ENCODE data around the gene MARS1. TPM values are rescaled to one million over a fixed set of nuclear protein-coding genes. Genes with fewer than 3 reads are reported as not detected.

MARS1 gene
- total and polyA plus RNA-seq, 2 donors = 55.1 to 59.9 TPM

- no peak overlapping the region for H3K4me3 ChIP-seq (ENCODE audit: low read depth, low read length)
- DNase-seq (ENCODE audit: extremely low spot score) = no peak
- WGBS = 74% methylated on average over 3 of the region's 3 CpGs
- no peaks in the 10 kb centered on the region for H3K36me3 ChIP-seq (ENCODE audit: insufficient read depth)
- H3K27ac ChIP-seq (ENCODE audit: low read depth) = no peak overlapping the region
- H3K4me1 ChIP-seq (ENCODE audit: insufficient read depth) = no peaks in the 10 kb centered on the region
Measured at GRCh38 chr12:57472391-57472790, 15.5 kb upstream of the MARS1 start.

- Histone ChIP-seq H3K36me3 (ENCODE audit: insufficient read depth) (no peaks in the 10 kb centered on the region), H3K4me1 (ENCODE audit: insufficient read depth) (no peaks in the 10 kb centered on the region), H3K4me3 (ENCODE audit: low read depth, low read length) (no peak overlapping the region), H3K27ac (ENCODE audit: low read depth) (no peak overlapping the region)
- no peak for DNase-seq (ENCODE audit: extremely low spot score)
- 45% methylated on average over 3 of the region's 3 CpGs for WGBS
Measured at GRCh38 chr12:57473392-57473791, 14.5 kb upstream of the MARS1 start.

GRCh38 chr12:57473886-57474285 lies 14.0 kb upstream of the MARS1 start:
- DNase-seq (ENCODE audit: extremely low spot score) = no peak
- no peaks in the 10 kb centered on the region for H3K4me1 ChIP-seq (ENCODE audit: insufficient read depth)
- no peak overlapping the region for H3K4me3 ChIP-seq (ENCODE audit: low read depth, low read length)
- H3K36me3 ChIP-seq (ENCODE audit: insufficient read depth) = no peaks in the 10 kb centered on the region
- H3K27ac ChIP-seq (ENCODE audit: low read depth) = no peak overlapping the region
- 88% methylated on average over 5 of the region's 5 CpGs for WGBS

- Histone ChIP-seq H3K4me1 (ENCODE audit: insufficient read depth) (no peaks in the 10 kb centered on the region), H3K4me3 (ENCODE audit: low read depth, low read length) (no peak overlapping the region), H3K36me3 (ENCODE audit: insufficient read depth) (no peaks in the 10 kb centered on the region), H3K27ac (ENCODE audit: low read depth) (no peak overlapping the region)
- 63% methylated on average over 8 of the region's 8 CpGs for WGBS
- DNase-seq (ENCODE audit: extremely low spot score) = no peak
Measured at GRCh38 chr12:57474430-57474829, 13.4 kb upstream of the MARS1 start.

- no peak overlapping the region for H3K4me3 ChIP-seq (ENCODE audit: low read depth, low read length)
- no peaks in the 10 kb centered on the region for H3K36me3 ChIP-seq (ENCODE audit: insufficient read depth)
- no peak for DNase-seq (ENCODE audit: extremely low spot score)
- no peak overlapping the region for H3K27ac ChIP-seq (ENCODE audit: low read depth)
- no peaks in the 10 kb centered on the region for H3K4me1 ChIP-seq (ENCODE audit: insufficient read depth)
- 62% methylated on average over 7 of the region's 7 CpGs for WGBS
Measured at GRCh38 chr12:57474862-57475261, 13.0 kb upstream of the MARS1 start.

GRCh38 chr12:57475271-57476161 lies 12.4 kb upstream of the MARS1 start:
- H3K36me3 ChIP-seq (ENCODE audit: insufficient read depth) = no peaks in the 10 kb centered on the region
- no peaks in the 10 kb centered on the region for H3K4me1 ChIP-seq (ENCODE audit: insufficient read depth)
- 10% methylated on average over 84 of the region's 84 CpGs for WGBS
- H3K27ac ChIP-seq (ENCODE audit: low read depth) = no peak overlapping the region
- DNase-seq (ENCODE audit: extremely low spot score) = no peak
- peak overlapping the region; percentile 8 for H3K4me3 ChIP-seq (ENCODE audit: low read depth, low read length)

GRCh38 chr12:57476162-57476992 lies 11.5 kb upstream of the MARS1 start:
- Histone ChIP-seq H3K36me3 (ENCODE audit: insufficient read depth) (no peaks in the 10 kb centered on the region), H3K27ac (ENCODE audit: low read depth) (no peak overlapping the region), H3K4me1 (ENCODE audit: insufficient read depth) (no peaks in the 10 kb centered on the region), H3K4me3 (ENCODE audit: low read depth, low read length) (peak overlapping the region; percentile 8)
- 20% methylated on average over 29 of the region's 29 CpGs for WGBS
- no peak for DNase-seq (ENCODE audit: extremely low spot score)

GRCh38 chr12:57476993-57477709 lies 10.7 kb upstream of the MARS1 start:
- no peak for DNase-seq (ENCODE audit: extremely low spot score)
- Histone ChIP-seq H3K4me1 (ENCODE audit: insufficient read depth) (no peaks in the 10 kb centered on the region), H3K27ac (ENCODE audit: low read depth) (peak overlapping the region; percentile 14), H3K36me3 (ENCODE audit: insufficient read depth) (no peaks in the 10 kb centered on the region), H3K4me3 (ENCODE audit: low read depth, low read length) (peak overlapping the region; percentile 20)
- WGBS = 74% methylated on average over 15 of the region's 15 CpGs

- Histone ChIP-seq H3K4me1 (ENCODE audit: insufficient read depth) (no peaks in the 10 kb centered on the region), H3K4me3 (ENCODE audit: low read depth, low read length) (peak overlapping the region; percentile 20), H3K36me3 (ENCODE audit: insufficient read depth) (no peaks in the 10 kb centered on the region), H3K27ac (ENCODE audit: low read depth) (peak overlapping the region; percentile 14)
- no peak for DNase-seq (ENCODE audit: extremely low spot score)
- WGBS = 60% methylated on average over 12 of the region's 12 CpGs
Measured at GRCh38 chr12:57477710-57478681, 9.9 kb upstream of the MARS1 start.

GRCh38 chr12:57479043-57479375 lies 8.9 kb upstream of the MARS1 start:
- peak overlapping the region; percentile 12 for H3K27ac ChIP-seq (ENCODE audit: low read depth)
- 78% methylated on average over 10 of the region's 10 CpGs for WGBS
- no peaks in the 10 kb centered on the region for H3K4me1 ChIP-seq (ENCODE audit: insufficient read depth)
- H3K4me3 ChIP-seq (ENCODE audit: low read depth, low read length) = no peak overlapping the region
- no peaks in the 10 kb centered on the region for H3K36me3 ChIP-seq (ENCODE audit: insufficient read depth)
- DNase-seq (ENCODE audit: extremely low spot score) = no peak

- peak within 1 kb of the TSS; percentile 12 for H3K27ac ChIP-seq (ENCODE audit: low read depth)
- WGBS = 67% methylated on average over 6 of the region's 6 CpGs
- H3K4me3 ChIP-seq (ENCODE audit: low read depth, low read length) = no peak within 1 kb of the TSS
- no peak for DNase-seq (ENCODE audit: extremely low spot score)
- no peaks in the 10 kb centered on the region for H3K36me3 ChIP-seq (ENCODE audit: insufficient read depth)
- H3K4me1 ChIP-seq (ENCODE audit: insufficient read depth) = no peaks in the 10 kb centered on the region
Measured at GRCh38 chr12:57479376-57480115, 8.3 kb upstream of the MARS1 start, which contains the start of gene ARHGAP9. Gene ARHGAP9 (minus strand): TSS chr12:57479866. CDS start chr12:57479406, 460 bp downstream.

- no peak overlapping the region for H3K4me3 ChIP-seq (ENCODE audit: low read depth, low read length)
- WGBS = 28% methylated on average over 1 of the region's 1 CpG
- no peaks in the 10 kb centered on the region for H3K36me3 ChIP-seq (ENCODE audit: insufficient read depth)
Measured at GRCh38 chr12:57481671-57482070, 6.2 kb upstream of the MARS1 start.

More at GRCh38 chr12:57481671-57482070, 6.2 kb upstream of the MARS1 start:
- Histone ChIP-seq H3K4me1 (ENCODE audit: insufficient read depth) (no peaks in the 10 kb centered on the region), H3K27ac (ENCODE audit: low read depth) (no peak overlapping the region)
- no peak for DNase-seq (ENCODE audit: extremely low spot score)
